AG09319 (cell line): ENCODE measurements around the gene PALM2AKAP2.
"Not testable (repeated sequence)": the region's sequence is repeated elsewhere in the genome, so short reads cannot be mapped to it uniquely, and the experiment has no call there.

Source experiments
- DNase-seq: peaks from one replicate; pipeline ENCODE4 v3.0.0-alpha.2; 2010; ENCODE audit warnings: low read depth; ENCODE audit errors: extremely low read depth
- CTCF ChIP-seq: IDR thresholded peaks from 2 replicates; pipeline ENCODE4 v1.5.1; 2011; ENCODE audit warnings: low read depth, mild to moderate bottlenecking, inconsistent platforms, low read length, moderate library complexity

The PALM2AKAP2 gene

GRCh38 chr9:109813829-109814228, 33.8 kb downstream of the PALM2AKAP2 start:
- no peak for DNase-seq
- TF ChIP-seq CTCF: no peak

DNA sequence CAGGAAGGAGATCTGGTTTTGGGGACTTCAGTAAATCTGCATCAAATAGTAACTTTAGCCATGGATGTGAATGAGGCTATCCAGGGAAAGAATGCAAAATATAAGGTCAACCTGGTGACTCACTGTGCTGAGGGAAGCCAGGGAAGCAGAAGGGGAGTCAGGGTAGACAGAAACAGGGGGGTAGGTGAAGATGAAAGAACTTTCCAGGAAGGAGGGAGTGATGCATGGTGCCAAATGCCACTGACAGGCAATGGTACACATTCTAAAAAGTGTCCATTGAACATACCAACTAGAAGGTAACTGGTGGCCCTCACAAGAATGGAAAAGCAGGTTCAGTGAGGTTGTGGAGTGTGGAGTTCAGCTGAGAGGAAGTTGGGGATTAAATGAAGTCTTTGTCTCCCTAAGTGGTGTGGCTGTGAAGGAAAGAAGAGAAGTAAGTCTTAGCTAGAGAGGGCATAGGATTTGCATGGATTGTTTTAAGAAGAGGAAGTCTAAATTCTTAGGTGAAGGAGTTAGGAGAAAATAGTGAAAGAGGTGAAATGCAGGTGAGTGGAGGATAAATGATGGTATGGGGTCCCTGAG, 35.5 kb downstream of the PALM2AKAP2 start:
- no peak for DNase-seq

DNA sequence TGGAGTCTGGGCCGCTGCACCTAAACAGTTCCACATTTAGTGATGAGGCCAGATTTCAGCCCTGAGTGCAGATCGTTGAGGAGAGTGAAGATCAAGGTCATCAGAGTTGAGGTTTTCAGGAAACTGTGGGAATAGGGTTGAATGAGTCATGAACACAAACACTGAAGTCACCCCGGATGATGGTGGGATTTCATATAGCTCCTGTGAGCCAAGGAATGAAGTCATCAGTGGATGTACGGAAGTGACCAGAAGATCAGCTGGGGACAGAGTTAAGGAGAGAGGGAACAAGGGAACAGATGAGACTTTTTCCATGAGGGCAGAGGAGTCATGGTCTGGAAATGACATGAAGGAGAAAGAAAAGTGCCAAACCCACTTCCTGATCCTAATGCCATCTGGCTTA, 36.5 kb downstream of the PALM2AKAP2 start:
- no peak for TF ChIP-seq CTCF

More for the DNA sequence above, 35.5 kb downstream of the PALM2AKAP2 start:
- TF ChIP-seq CTCF: no peak

GRCh38 chr9:109817146-109817845, 37.3 kb downstream of the PALM2AKAP2 start:
- DNase-seq: no peak
- TF ChIP-seq CTCF: no peak

More for the DNA sequence above, 36.5 kb downstream of the PALM2AKAP2 start:
- DNase-seq: peak; percentile 85

DNA sequence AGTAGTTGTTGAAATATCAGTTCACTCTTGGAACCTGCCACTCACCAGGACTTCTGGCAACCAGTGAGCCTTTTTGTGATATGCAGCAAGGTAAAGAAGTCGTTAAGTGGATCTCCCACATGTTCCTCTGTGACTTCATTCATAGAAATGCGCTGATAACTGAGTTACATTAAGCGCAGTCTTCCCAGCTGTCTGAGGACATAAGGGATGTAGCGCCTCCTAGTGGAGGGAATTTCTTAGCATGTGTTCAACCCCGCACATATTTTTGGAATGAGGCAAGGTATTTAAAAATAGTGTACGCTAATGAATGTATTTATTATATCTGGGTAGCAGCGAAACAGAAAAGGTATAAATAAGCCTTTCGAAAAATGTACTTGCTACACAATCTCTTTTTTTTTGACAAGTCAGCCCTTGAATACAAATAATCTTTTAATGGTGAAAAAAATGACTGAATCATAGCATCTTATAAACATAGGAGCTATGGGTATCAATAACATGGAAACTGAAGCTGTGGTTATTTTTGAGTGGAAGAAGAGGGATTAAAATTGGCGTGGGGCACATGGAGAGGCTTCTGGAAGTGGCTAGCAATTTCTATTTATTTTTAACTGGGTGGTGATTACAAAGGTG, 38.0 kb downstream of the PALM2AKAP2 start:
- DNase-seq: peak; percentile 82
- peak; percentile 68 for TF ChIP-seq CTCF

GRCh38 chr9:109821711-109822110, 41.7 kb downstream of the PALM2AKAP2 start:
- TF ChIP-seq CTCF: no peak
- no peak for DNase-seq

DNA sequence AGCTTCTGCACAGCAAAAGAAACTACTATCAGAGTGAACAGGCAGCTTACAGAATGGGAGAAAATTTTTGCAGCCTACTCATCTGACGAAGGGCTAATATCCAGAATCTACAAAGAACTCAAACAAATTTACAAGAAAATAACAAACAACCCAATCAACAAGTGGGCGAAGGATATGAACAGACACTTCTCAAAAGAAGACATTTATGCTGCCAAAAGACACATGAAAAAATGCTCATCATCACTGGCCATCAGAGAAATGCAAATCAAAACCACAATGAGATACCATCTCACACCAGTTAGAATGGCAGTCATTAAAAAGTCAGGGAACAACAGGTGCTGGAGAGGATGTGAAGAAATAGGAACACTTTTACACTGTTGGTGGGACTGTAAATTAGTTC, 45.4 kb downstream of the PALM2AKAP2 start:
- DNase-seq: not testable (repeated sequence)

- no peak for DNase-seq
- TF ChIP-seq CTCF: no peak
Observed at GRCh38 chr9:109826559-109826958, 46.6 kb downstream of the PALM2AKAP2 start.
